PC-3 (cell line): Measurements from ENCODE around the gene POU3F3.

ENCODE experiments used
- EZH2 ChIP-seq: fragments of 300-600 bp; sonication (generic); IDR thresholded peaks from one replicate; pipeline ENCODE4 v1.6.1; 2017; ENCODE audit warnings: antibody characterized with exemption, mild to moderate bottlenecking, low read length; ENCODE audit not compliant: unreplicated experiment
- EZH2phosphoT487 ChIP-seq: fragments of 300-600 bp; sonication (generic); IDR thresholded peaks from 2 replicates; pipeline ENCODE4 v1.6.1; 2018; ENCODE audit warnings: mild to moderate bottlenecking, antibody characterized with exemption, low read length, borderline replicate concordance
- TF ChIP-seq, protein P1 (sequence below): fragments of 300-600 bp; sonication (generic); conservative IDR thresholded peaks from 2 replicates; pipeline ENCODE4 v1.5.1; 2017; ENCODE audit warnings: antibody characterized with exemption, low read depth, mild to moderate bottlenecking, low read length

DNA sequence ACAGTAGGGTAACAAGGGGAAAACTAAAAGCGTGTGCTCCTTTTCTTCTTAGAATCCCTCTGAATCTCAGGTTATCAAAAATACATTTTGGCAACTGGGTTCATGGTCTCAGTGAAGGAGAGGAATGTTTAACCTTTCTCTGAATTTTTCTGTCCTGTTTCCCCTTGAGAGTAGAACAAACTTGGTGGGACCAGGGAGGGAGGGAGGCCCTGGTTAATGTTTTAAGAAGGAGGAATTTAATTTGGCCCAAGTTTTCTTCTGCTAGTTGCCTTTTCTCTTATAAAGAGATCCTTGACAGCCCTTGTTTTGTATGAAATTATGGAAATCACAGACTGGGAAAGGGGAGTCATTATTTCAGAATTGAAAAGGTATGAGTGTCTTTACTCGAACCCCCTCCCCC is 12.2 kb upstream of the POU3F3 start:
- TF ChIP-seq EZH2 (no peak), EZH2phosphoT487 (no peak)
- TF ChIP-seq, protein P1, sequence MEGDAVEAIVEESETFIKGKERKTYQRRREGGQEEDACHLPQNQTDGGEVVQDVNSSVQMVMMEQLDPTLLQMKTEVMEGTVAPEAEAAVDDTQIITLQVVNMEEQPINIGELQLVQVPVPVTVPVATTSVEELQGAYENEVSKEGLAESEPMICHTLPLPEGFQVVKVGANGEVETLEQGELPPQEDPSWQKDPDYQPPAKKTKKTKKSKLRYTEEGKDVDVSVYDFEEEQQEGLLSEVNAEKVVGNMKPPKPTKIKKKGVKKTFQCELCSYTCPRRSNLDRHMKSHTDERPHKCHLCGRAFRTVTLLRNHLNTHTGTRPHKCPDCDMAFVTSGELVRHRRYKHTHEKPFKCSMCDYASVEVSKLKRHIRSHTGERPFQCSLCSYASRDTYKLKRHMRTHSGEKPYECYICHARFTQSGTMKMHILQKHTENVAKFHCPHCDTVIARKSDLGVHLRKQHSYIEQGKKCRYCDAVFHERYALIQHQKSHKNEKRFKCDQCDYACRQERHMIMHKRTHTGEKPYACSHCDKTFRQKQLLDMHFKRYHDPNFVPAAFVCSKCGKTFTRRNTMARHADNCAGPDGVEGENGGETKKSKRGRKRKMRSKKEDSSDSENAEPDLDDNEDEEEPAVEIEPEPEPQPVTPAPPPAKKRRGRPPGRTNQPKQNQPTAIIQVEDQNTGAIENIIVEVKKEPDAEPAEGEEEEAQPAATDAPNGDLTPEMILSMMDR, result no peak
